CD4-positive, CD25-positive, alpha-beta regulatory T cell (primary cell): ENCODE measurements around the gene TMEM161B. TPM values are rescaled to one million over a fixed set of nuclear protein-coding genes. Genes with fewer than 3 reads are reported as not detected.

Source experiments
- ATAC-seq, 2 donors: fragments of 150-1000 bp; cut with Tn5 transposase; one replicate each; pipeline ENCODE4 v1.10.0; 2021; ENCODE audit warnings: low read depth in 2 of 2, moderate number of reproducible peaks in 2 of 2, moderate library complexity in 1 of 2
- DNase-seq, 3 donors: peaks; one replicate each; pipeline versions ENCODE4 v3.0.0 to v3.0.0-alpha.2; 2012 to 2022; ENCODE audit warnings: mixed read lengths in 1 of 3
- H3K27ac ChIP-seq: one replicate; pipeline ENCODE4 v1.7.0; 2013; ENCODE audit warnings: mild to moderate bottlenecking, low read length; ENCODE audit not compliant: insufficient read depth, poor library complexity, severe bottlenecking
- H3K27me3 ChIP-seq: one replicate; pipeline ENCODE4 v1.7.0; 2013; ENCODE audit warnings: low read length; ENCODE audit not compliant: control insufficient read depth, insufficient read depth
- H3K36me3 ChIP-seq: one replicate; pipeline ENCODE4 v1.7.0; 2013; ENCODE audit warnings: mild to moderate bottlenecking, low read length, moderate library complexity; ENCODE audit not compliant: control insufficient read depth, insufficient read depth
- H3K4me1 ChIP-seq: 2 replicates; pipeline ENCODE4 v1.7.0; 2013; ENCODE audit warnings: mild to moderate bottlenecking, low read length; ENCODE audit not compliant: insufficient read depth, control insufficient read depth, poor library complexity, severe bottlenecking
- H3K4me3 ChIP-seq: one replicate; pipeline ENCODE4 v1.7.0; 2013; ENCODE audit warnings: low read depth, mild to moderate bottlenecking, low read length, moderate library complexity
- H3K9me3 ChIP-seq, 2 experiments: 1 replicate in 1 of 2; 2 replicates in 1 of 2; pipeline ENCODE4 v1.7.0; 2013; ENCODE audit warnings: low read length in 2 of 2, mild to moderate bottlenecking in 1 of 2, moderate library complexity in 1 of 2; ENCODE audit not compliant: control insufficient read depth in 2 of 2
- H3K27ac Mint-ChIP-seq, 3 donors: one replicate each; pipeline ENCODE4 v1.8.0; 2020 to 2022; ENCODE audit warnings: mild to moderate bottlenecking in 3 of 3, mixed read lengths in 3 of 3, moderate library complexity in 2 of 3
- H3K27me3 Mint-ChIP-seq: one replicate; pipeline ENCODE4 v1.8.0; 2022; ENCODE audit warnings: mild to moderate bottlenecking, mixed read lengths
- H3K36me3 Mint-ChIP-seq: one replicate; pipeline ENCODE4 v1.8.0; 2020; ENCODE audit warnings: mixed read lengths
- H3K4me1 Mint-ChIP-seq, 4 donors: one replicate each; pipeline ENCODE4 v1.8.0; 2020 to 2022; ENCODE audit warnings: mixed read lengths in 4 of 4, mild to moderate bottlenecking in 1 of 4
- H3K4me3 Mint-ChIP-seq, 4 donors: one replicate each; pipeline ENCODE4 v1.8.0; 2020 to 2022; ENCODE audit warnings: mild to moderate bottlenecking in 4 of 4, mixed read lengths in 4 of 4, moderate library complexity in 3 of 4
- H3K9me3 Mint-ChIP-seq, 7 donors: one replicate each; pipeline ENCODE4 v1.8.0; 2020 to 2022; ENCODE audit warnings: mixed read lengths in 7 of 7, mild to moderate bottlenecking in 3 of 7, moderate library complexity in 2 of 7
- polyA plus RNA-seq, 4 donors: library from polyadenylated mRNA; unstranded; fragments of 300-500 nt; fragmentation: Illumina TruSeq; gene quantifications; one replicate each; pipeline ENCODE4 v1.2.3, GENCODE V29; 2021
- total RNA-seq: library from RNA; stranded (reverse); gene quantifications from one replicate; pipeline ENCODE4 v1.2.3, GENCODE V29; 2022

TMEM161B gene
- total RNA-seq = 30.1 TPM
- 10 to 100 TPM in 3 of 4 donors, 1 to 10 TPM in 1; 7.4 to 16.3 (median 13.1) TPM for polyA plus RNA-seq

- ATAC-seq (peak; percentile 99), DNase-seq (peak; percentile 94 to 99 (median 95))
- peak within 1 kb of the TSS; percentile 96 for H3K4me3 ChIP-seq
- Mint-ChIP-seq H3K9me3 (peaks cover 0 to 3% (median 2%) of the 10 kb centered on the region in 7 donors), H3K27me3 (peaks cover 5% of the 10 kb centered on the region), H3K27ac (peak within 1 kb of the TSS; percentile 99 to 100 (median 100)), H3K4me1 (peaks cover 21 to 78% (median 49%) of the 10 kb centered on the region in 4 donors), H3K4me3 (peak within 1 kb of the TSS; percentile 98 to 100 (median 98)), H3K36me3 (peaks cover 32% of the 10 kb centered on the region)
- peak within 1 kb of the TSS; percentile 93 for H3K27ac ChIP-seq
- peaks cover 1% of the 10 kb centered on the region for H3K36me3 ChIP-seq
- no peaks in the 10 kb centered on the region for H3K27me3 ChIP-seq
- no peaks in the 10 kb centered on the region for H3K9me3 ChIP-seq
- peaks cover 26% of the 10 kb centered on the region for H3K4me1 ChIP-seq
These were observed at the start of gene TMEM161B for GRCh38 chr5:88268385-88269184. Gene TMEM161B, minus strand, starts transcription at chr5:88268845. Its CDS starts 122 bp downstream, at chr5:88268723.

- Mint-ChIP-seq H3K4me3 (no peak overlapping the region), H3K36me3 (no peaks in the 10 kb centered on the region)
- no peak for ATAC-seq
These were observed 35.7 kb upstream of the TMEM161B start for GRCh38 chr5:88304356-88304755.

GRCh38 chr5:88298425-88298824 is 29.8 kb upstream of the TMEM161B start:
- no peak for ATAC-seq
- Mint-ChIP-seq H3K36me3 (peaks cover 3% of the 10 kb centered on the region), H3K27me3 (peaks cover 5% of the 10 kb centered on the region), H3K9me3 (peaks cover 0 to 6% (median 0%) of the 10 kb centered on the region in 7 donors), H3K4me1 (no peaks in the 10 kb centered on the region), H3K27ac (no peak overlapping the region), H3K4me3 (no peak overlapping the region)
- Histone ChIP-seq H3K27me3 (no peaks in the 10 kb centered on the region), H3K4me1 (no peaks in the 10 kb centered on the region), H3K4me3 (no peak overlapping the region), H3K27ac (no peak overlapping the region), H3K9me3 (no peaks in the 10 kb centered on the region), H3K36me3 (peaks cover 4% of the 10 kb centered on the region)
- no peak for DNase-seq

More at GRCh38 chr5:88304356-88304755, 35.7 kb upstream of the TMEM161B start:
- H3K9me3 ChIP-seq = no peaks in the 10 kb centered on the region
- no peak for DNase-seq
- H3K27me3 ChIP-seq = no peaks in the 10 kb centered on the region
- no peak overlapping the region for H3K27ac ChIP-seq
- H3K4me3 ChIP-seq = no peak overlapping the region
- Mint-ChIP-seq H3K27ac (no peak overlapping the region), H3K27me3 (no peaks in the 10 kb centered on the region), H3K4me1 (no peaks in the 10 kb centered on the region), H3K9me3 (peaks cover 3 to 27% (median 13%) of the 10 kb centered on the region in 7 donors)
- no peaks in the 10 kb centered on the region for H3K36me3 ChIP-seq
- no peaks in the 10 kb centered on the region for H3K4me1 ChIP-seq

GRCh38 chr5:88290801-88291200 is 22.2 kb upstream of the TMEM161B start:
- Histone ChIP-seq H3K27me3 (no peaks in the 10 kb centered on the region), H3K36me3 (peaks cover 13% of the 10 kb centered on the region), H3K4me3 (no peak overlapping the region), H3K4me1 (no peaks in the 10 kb centered on the region), H3K9me3 (no peaks in the 10 kb centered on the region), H3K27ac (no peak overlapping the region)
- peaks cover 0 to 4% (median 0%) of the 10 kb centered on the region in 7 donors for H3K9me3 Mint-ChIP-seq
- H3K27ac Mint-ChIP-seq = no peak overlapping the region
- DNase-seq (no peak), ATAC-seq (no peak)
- H3K27me3 Mint-ChIP-seq = peaks cover 5% of the 10 kb centered on the region
- H3K4me3 Mint-ChIP-seq = no peak overlapping the region
- H3K36me3 Mint-ChIP-seq = peaks cover 26% of the 10 kb centered on the region
- H3K4me1 Mint-ChIP-seq = peaks cover 0 to 2% (median 0%) of the 10 kb centered on the region in 4 donors

DNA sequence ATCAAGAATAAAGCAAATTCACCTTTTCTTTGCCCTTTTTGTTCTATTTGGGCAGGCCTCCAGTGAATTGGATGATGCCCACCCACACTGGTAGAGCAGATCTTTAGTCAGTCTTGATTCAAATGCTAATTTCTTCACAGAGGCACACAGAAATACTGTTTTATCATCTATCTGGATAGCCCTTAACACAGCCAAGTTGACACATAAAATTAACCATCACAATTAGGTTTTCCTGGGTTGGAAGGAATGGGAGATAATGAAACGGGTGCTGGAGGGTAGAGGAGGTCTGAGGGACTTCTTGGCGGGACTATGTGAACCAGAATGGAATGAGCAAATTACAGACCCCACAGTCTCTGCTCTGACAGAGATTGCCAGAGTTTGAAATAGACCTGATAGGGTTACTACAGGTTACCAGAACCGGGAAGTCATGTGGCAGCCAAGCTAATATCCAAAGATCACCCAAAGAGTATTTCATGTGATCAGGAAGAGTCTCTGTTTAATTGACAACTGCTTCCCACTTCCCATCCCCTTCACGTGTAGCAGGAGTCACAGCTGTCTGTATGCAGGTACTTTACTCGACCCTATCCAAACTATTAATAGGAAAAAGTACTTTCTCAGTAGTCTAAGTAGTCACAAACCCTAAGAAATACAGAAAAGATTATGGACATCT is 20.0 kb upstream of the TMEM161B start:
- no peak for ATAC-seq
- Mint-ChIP-seq H3K27me3 (no peaks in the 10 kb centered on the region), H3K27ac (no peak overlapping the region), H3K4me3 (no peak overlapping the region), H3K9me3 (no peaks in the 10 kb centered on the region), H3K36me3 (peaks cover 23% of the 10 kb centered on the region), H3K4me1 (peaks cover 0 to 2% (median 0%) of the 10 kb centered on the region in 4 donors)
- no peak for DNase-seq
- Histone ChIP-seq H3K36me3 (peaks cover 9% of the 10 kb centered on the region), H3K27me3 (no peaks in the 10 kb centered on the region), H3K4me3 (no peak overlapping the region), H3K4me1 (no peaks in the 10 kb centered on the region), H3K9me3 (no peaks in the 10 kb centered on the region), H3K27ac (no peak overlapping the region)

- H3K4me1 Mint-ChIP-seq = peaks cover 0 to 2% (median 0%) of the 10 kb centered on the region in 4 donors
- Histone ChIP-seq H3K27ac (no peak overlapping the region), H3K4me1 (no peaks in the 10 kb centered on the region), H3K4me3 (no peak overlapping the region), H3K27me3 (no peaks in the 10 kb centered on the region), H3K36me3 (peaks cover 9% of the 10 kb centered on the region), H3K9me3 (no peaks in the 10 kb centered on the region)
- H3K27ac Mint-ChIP-seq = no peak overlapping the region
- H3K36me3 Mint-ChIP-seq = peaks cover 23% of the 10 kb centered on the region
- no peak overlapping the region for H3K4me3 Mint-ChIP-seq
- ATAC-seq (no peak), DNase-seq (no peak)
- no peaks in the 10 kb centered on the region for H3K9me3 Mint-ChIP-seq
- H3K27me3 Mint-ChIP-seq = no peaks in the 10 kb centered on the region
These were observed 19.3 kb upstream of the TMEM161B start for GRCh38 chr5:88287846-88288527.

- Histone ChIP-seq H3K27ac (no peak overlapping the region), H3K4me3 (no peak overlapping the region), H3K4me1 (no peaks in the 10 kb centered on the region), H3K9me3 (no peaks in the 10 kb centered on the region), H3K27me3 (no peaks in the 10 kb centered on the region), H3K36me3 (peaks cover 14% of the 10 kb centered on the region)
- Mint-ChIP-seq H3K9me3 (no peaks in the 10 kb centered on the region), H3K4me1 (peaks cover 0 to 2% (median 0%) of the 10 kb centered on the region in 4 donors), H3K36me3 (peaks cover 27% of the 10 kb centered on the region), H3K27ac (no peak overlapping the region), H3K4me3 (no peak overlapping the region), H3K27me3 (no peaks in the 10 kb centered on the region)
- DNase-seq (no peak), ATAC-seq (no peak)
These were observed 18.7 kb upstream of the TMEM161B start for GRCh38 chr5:88287302-88287701.
